ENCODE measurements around the gene NR6A1.

NR6A1 gene

GRCh38 chr9:124664143-124664542 lies 107.0 kb downstream of the NR6A1 start:
- in situ Hi-C loops (cut with MboI; ENCODE audit: low sequenced_read_pairs): no loop called here

- in situ Hi-C loops (cut with MboI; ENCODE audit: low sequenced_read_pairs): no loop called here
Observed at GRCh38 chr9:124663046-124663961, 107.8 kb downstream of the NR6A1 start.

DNA sequence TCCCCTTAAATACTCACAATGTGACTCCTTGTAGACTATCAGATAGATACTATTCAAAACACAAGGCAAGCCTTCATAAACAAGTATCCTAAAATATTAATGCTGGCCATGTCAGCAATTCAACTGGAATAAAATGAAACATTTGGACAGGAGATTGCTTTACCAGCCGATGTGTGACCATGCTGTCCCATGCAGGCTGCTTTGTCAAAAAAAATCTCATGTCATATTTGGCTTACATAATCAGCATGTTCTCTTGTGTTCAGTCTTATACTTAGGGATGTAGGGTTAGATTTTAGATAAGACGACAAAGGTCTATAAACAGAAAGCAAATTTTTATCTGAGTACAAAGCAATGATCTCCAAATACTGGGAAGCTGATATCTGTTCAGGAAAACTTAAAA lies 108.5 kb downstream of the NR6A1 start:
- in situ Hi-C loops (cut with MboI; ENCODE audit: low sequenced_read_pairs): no loop called here

DNA sequence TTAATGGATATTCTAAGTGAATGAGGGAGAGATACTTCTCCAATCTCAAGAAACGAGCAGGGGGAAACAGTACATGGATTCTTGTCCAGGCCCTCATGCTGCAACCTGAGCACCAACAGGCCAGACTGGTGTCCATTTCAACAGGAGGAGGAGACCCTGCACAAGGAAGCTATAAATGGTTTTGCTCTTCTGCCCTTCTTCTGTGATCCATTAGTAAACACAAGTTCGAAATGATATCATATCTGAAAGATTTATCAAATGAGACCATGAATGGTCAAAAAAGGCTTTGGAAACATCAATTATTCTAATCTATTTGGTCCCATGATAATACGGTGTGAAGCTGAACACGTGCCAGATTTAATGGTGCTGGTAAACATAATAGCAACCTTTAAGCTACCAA lies 109.8 kb downstream of the NR6A1 start:
- in situ Hi-C loops (cut with MboI; ENCODE audit: low sequenced_read_pairs): no loop called here

GRCh38 chr9:124660341-124660801 lies 110.7 kb downstream of the NR6A1 start:
- in situ Hi-C loops (cut with MboI; ENCODE audit: low sequenced_read_pairs): no loop called here

GRCh38 chr9:124659099-124659659 lies 111.9 kb downstream of the NR6A1 start:
- in situ Hi-C loops (cut with MboI; ENCODE audit: low sequenced_read_pairs): no loop called here

- in situ Hi-C loops (cut with MboI; ENCODE audit: low sequenced_read_pairs): no loop called here
Observed at GRCh38 chr9:124658165-124659017, 112.7 kb downstream of the NR6A1 start.

GRCh38 chr9:124657516-124657915 lies 113.6 kb downstream of the NR6A1 start:
- in situ Hi-C loops (cut with MboI; ENCODE audit: low sequenced_read_pairs): no loop called here

DNA sequence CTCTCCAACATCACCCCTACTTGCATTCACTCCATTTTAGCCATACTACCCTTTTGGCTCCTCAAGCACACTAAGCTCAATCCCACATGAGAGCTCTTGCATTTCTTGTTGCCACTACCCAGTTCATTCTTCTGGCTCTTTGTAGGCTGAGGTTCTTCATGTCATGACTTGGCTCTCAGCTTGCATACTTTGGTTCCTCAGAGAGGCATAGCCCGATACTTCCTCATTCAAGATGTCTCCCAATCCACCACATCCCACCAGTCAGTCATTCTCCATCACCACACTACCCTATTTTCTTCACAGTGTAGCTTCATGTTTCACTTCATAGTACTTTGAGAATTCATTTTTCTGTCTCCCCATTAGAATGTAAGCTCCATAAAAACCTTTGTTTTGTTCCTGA lies 116.7 kb downstream of the NR6A1 start:
- in situ Hi-C loops (cut with MboI; ENCODE audit: low sequenced_read_pairs): no loop called here

DNA sequence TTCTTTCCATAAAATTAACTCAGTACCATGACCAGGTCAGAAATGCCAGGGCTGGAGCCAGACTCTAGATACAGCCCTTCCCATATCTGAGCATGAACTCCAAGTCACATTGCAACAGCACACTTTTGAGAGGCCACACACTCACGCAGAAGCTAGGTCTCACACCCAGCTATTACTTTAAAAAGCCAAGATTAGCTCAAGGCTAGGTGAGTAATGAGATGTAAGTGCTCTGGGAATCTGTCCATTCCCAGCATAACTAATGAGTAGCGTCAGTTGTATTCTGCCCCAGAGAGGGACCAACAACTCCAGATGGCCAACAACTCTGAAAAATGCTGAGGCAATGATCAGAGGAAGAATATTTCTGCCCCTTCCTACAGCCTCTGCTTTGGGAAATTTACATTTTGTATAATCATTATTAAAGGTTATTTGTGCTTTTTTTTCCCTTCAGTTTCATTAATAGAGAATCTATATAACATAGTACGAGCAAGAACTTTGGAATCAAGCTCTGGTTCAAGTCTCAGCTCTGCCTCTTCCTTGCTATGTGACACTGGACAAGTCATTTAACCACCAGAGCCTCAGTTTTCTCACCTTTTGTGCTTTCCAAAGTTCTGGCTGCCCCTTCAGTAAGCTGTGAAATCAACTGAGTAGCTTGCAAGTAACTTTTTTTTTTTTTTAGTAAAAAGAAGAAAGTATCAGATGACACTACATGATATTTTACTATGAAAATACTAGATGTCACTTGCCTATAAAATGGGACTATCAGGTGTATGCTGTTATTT lies 118.3 kb downstream of the NR6A1 start:
- in situ Hi-C loops (cut with MboI; ENCODE audit: low sequenced_read_pairs): no loop called here

DNA sequence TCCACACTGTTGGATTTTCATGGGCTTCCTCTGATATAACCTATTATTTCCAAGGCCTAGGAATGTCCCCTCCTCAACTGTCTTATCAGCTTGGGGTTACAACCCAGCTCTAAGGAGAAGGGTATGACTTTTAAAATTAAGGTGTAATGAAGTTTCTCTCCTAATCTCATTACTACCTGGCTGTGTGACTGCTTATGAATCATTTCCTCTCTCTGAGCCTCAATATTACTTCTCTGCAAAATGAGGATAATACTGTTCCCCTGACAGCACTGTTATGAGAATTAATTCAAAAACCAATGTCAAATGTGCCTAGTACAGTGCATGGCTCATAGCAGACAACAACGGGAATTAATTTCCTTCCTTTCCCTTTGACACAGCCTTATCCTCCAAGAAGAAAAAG lies 118.9 kb downstream of the NR6A1 start:
- in situ Hi-C loops (cut with MboI; ENCODE audit: low sequenced_read_pairs): no loop called here

DNA sequence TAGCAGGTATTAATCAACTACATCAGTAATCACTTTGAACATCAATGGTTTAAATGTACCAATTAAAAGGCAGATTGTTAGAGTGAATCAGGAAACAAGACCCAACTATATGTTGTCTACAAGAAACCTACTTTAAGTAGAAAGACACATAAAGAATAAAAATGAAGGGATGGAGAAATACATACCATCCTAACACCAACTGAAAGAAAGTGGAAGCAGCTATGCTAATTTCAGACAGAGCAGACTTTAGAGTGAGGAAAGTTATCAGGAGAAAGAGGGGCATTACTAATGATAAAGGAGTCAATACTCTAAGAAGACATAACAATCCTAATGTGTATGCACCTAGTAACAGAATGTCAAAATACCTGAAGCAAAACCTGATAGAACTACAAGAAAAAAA lies 125.8 kb downstream of the NR6A1 start:
- in situ Hi-C loops (cut with MboI; ENCODE audit: low sequenced_read_pairs): no loop called here

GRCh38 chr9:124639637-124640036 lies 131.5 kb downstream of the NR6A1 start:
- in situ Hi-C loops (cut with MboI; ENCODE audit: low sequenced_read_pairs): no loop called here

DNA sequence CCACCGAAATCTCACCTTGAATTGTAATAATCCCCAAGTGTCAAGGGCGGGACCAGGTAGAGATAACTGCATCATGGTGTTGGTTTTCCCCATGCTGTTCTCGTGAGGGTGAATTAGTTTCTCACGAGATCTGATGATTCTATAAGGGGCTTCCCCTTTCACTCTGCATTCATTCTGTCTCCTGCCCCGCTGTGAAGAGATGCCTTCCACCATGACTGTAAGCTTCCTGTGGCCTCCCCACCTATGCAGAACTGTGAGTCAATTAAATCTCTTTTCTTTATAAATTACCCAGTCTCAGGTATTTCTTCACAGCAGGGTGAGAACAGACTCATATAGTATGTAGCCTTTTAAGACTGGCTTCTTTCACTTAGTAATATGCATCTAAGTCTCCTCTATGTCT lies 135.8 kb downstream of the NR6A1 start:
- in situ Hi-C loops (cut with MboI; ENCODE audit: low sequenced_read_pairs): no loop called here

- in situ Hi-C loops (cut with MboI; ENCODE audit: low sequenced_read_pairs): no loop called here
Observed at GRCh38 chr9:124632077-124632621, 139.0 kb downstream of the NR6A1 start.

- in situ Hi-C loops (cut with MboI; ENCODE audit: low sequenced_read_pairs): no loop called here
Observed at GRCh38 chr9:124631326-124631725, 139.8 kb downstream of the NR6A1 start.

DNA sequence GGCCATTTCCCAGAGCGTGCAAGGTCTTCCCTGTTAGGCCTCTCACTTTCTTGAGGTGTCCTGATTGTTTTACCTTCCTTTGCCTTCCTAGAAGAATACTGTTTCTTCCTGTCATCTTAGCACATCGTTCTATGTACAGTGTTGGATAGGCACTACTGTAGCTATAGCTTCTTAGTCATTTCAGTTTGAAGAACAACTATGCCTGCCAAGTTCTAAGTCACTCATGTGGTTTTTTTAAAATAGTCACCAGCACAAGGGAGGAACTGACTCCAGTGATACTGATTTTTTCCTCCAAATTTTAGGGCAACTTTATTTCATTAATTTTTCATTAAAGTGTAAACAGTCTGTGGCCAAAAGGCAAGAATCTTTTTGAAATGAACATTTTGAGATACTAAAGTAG lies 141.5 kb downstream of the NR6A1 start:
- in situ Hi-C loops (cut with MboI; ENCODE audit: low sequenced_read_pairs): no loop called here

- in situ Hi-C loops (cut with MboI; ENCODE audit: low sequenced_read_pairs): no loop called here
Observed at GRCh38 chr9:124628741-124629140, 142.4 kb downstream of the NR6A1 start.

DNA sequence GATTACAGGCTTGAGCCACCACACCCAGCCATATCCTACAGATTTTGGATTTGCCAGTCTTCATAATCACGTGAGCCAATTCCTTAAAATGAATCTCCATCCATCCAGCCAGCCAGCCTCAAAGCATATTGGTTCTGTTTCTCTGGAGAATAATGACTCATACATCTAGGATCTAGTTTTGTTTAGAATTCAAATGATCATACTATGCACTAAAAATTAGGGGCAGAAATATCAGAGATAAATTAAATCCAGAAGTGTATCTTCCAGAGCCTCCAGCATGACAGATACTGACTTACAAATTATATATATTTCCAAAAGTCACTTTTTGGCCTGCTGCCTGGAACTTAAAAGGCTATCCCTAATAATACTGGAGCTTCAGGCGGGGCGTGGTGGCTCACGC lies 144.8 kb downstream of the NR6A1 start:
- in situ Hi-C loops (cut with MboI; ENCODE audit: low sequenced_read_pairs): no loop called here

GRCh38 chr9:124625087-124625486 lies 146.0 kb downstream of the NR6A1 start:
- in situ Hi-C loops (cut with MboI; ENCODE audit: low sequenced_read_pairs): no loop called here

DNA sequence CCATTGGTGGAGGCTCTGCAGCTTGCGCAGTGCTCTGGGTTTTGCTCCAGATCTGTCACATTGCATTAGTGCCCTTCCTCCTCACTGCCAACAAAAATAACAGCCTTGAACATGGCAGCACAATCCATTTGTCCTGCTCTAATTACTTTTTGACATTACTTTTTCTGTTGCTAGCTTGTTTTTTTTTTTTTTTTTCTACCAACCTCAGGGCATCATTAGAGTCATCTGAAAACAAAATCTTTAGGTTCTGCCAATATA lies 146.4 kb downstream of the NR6A1 start:
- in situ Hi-C loops (cut with MboI; ENCODE audit: low sequenced_read_pairs): no loop called here

Data from HL-60/S4 treated with retinoic acid at 250 ng/mL for 4 days and 3 days (cell line).